A549 (cell line): Measurements from ENCODE around the gene SLC22A31. TPM values are rescaled to one million over a fixed set of nuclear protein-coding genes. Genes with fewer than 3 reads are reported as not detected.
"Not testable (repeated sequence)": the region's sequence is repeated elsewhere in the genome, so short reads cannot be mapped to it uniquely, and the experiment has no call there.

Experiments
- ATAC-seq, 2 experiments: fragments of 200-7000 bp in 1 of 2; fragments of >200 bp in 1 of 2; cut with Nextera tagmentation in 1 of 2; cut with Tn5 transposase in 1 of 2; 3 replicates each; pipeline versions ENCODE4 v1.8.0 to v1.9.1; 2018 to 2020; ENCODE audit warnings: mild to moderate bottlenecking in 1 of 2, moderate library complexity in 1 of 2
- CTCF ChIA-PET: fragments of 300-600 bp; sonication (Branson Sonifier 250); formaldehyde crosslinking; extraction: SDS; loops from one replicate; lab custom pipeline; 2021; ENCODE audit warnings: antibody characterized with exemption, inconsistent platforms; lab: Yijun Ruan, JAX
- POLR2A ChIA-PET: fragments of 350-600 bp; formaldehyde crosslinking; extraction: SDS; loops from one replicate; lab custom pipeline; 2021; ENCODE audit warnings: antibody characterized with exemption, inconsistent platforms; lab: Yijun Ruan, JAX
- DNase-seq, 2 experiments: peaks; one replicate each; pipeline versions ENCODE4 v3.0.0 to v3.0.0-alpha.2; 2011 to 2016; ENCODE audit warnings: low read depth in 1 of 2, low spot score in 1 of 2
- FAIRE-seq: peaks from 2 replicates; lab custom pipeline; 2011; peaks lifted over from hg19 to GRCh38; lab: Jason Lieb, UNC
- H3K27ac ChIP-seq, 2 experiments: fragments of >200 bp; sonication (Bioruptor Twin); formaldehyde crosslinking; 3 replicates each; pipeline ENCODE4 v1.5.1; 2016 to 2017
- H3K4me1 ChIP-seq: fragments of >200 bp; sonication (Bioruptor Twin); formaldehyde crosslinking; 3 replicates; pipeline ENCODE4 v1.6.1; 2016
- H3K4me2 ChIP-seq: fragments of >200 bp; sonication (Bioruptor Twin); formaldehyde crosslinking; 3 replicates; pipeline ENCODE4 v1.6.1; 2016
- H3K4me3 ChIP-seq: fragments of >200 bp; sonication (Bioruptor Twin); formaldehyde crosslinking; 3 replicates; pipeline ENCODE4 v1.5.1; 2016
- H3K9me3 ChIP-seq: fragments of >200 bp; sonication (Bioruptor Twin); formaldehyde crosslinking; 3 replicates; pipeline ENCODE4 v1.6.1; 2016
- BHLHE40 ChIP-seq: IDR thresholded peaks from 2 replicates; pipeline ENCODE4 v1.6.1; 2012; ENCODE audit warnings: low read depth, low read length, inconsistent platforms
- EHMT2 ChIP-seq: fragments of 200-600 bp; sonication (generic); IDR thresholded peaks from 2 replicates; pipeline ENCODE4 v1.6.1; 2016; ENCODE audit warnings: antibody characterized with exemption, low read depth, mild to moderate bottlenecking, moderate library complexity
- ELK1 ChIP-seq: fragments of 150-350 bp; IDR thresholded peaks from 2 replicates; pipeline ENCODE4 v1.6.1; 2014; ENCODE audit warnings: low read depth, mild to moderate bottlenecking, low read length
- HEYL ChIP-seq: fragments of 250-450 bp; sonication (Bioruptor Pico); IDR thresholded peaks from 2 replicates; pipeline ENCODE4 v1.8.0; 2021; ENCODE audit warnings: mild to moderate bottlenecking, moderate library complexity
- HOXB5 ChIP-seq: fragments of 250-450 bp; sonication (Bioruptor Pico); IDR thresholded peaks from 2 replicates; pipeline ENCODE4 v1.5.0; 2020; ENCODE audit warnings: mild to moderate bottlenecking, moderate library complexity
- KDM1A ChIP-seq: fragments of 200-600 bp; sonication (generic); IDR thresholded peaks from 2 replicates; pipeline ENCODE4 v1.6.1; 2016; ENCODE audit warnings: low read depth, mild to moderate bottlenecking
- NPAS2 ChIP-seq: fragments of 250-450 bp; sonication (Bioruptor Pico); IDR thresholded peaks from 2 replicates; pipeline ENCODE4 v1.8.0; 2022; ENCODE audit warnings: mild to moderate bottlenecking, moderate library complexity, borderline replicate concordance
- NR3C1 ChIP-seq: fragments of >200 bp; sonication (Bioruptor Twin); formaldehyde crosslinking; IDR thresholded peaks from 3 replicates; pipeline ENCODE4 v1.6.1; 2017
- POLR2AphosphoS2 ChIP-seq: conservative IDR thresholded peaks from 2 replicates; pipeline ENCODE4 v1.6.1; 2012; ENCODE audit warnings: low read length, improper control_type of control experiment, inconsistent platforms
- RCOR1 ChIP-seq: fragments of 150-350 bp; IDR thresholded peaks from 2 replicates; pipeline ENCODE4 v1.6.1; 2014; ENCODE audit warnings: antibody characterized with exemption, low read length, low read depth
- SMC3 ChIP-seq: fragments of >200 bp; sonication (Bioruptor Twin); formaldehyde crosslinking; IDR thresholded peaks from 3 replicates; pipeline ENCODE4 v1.6.1; 2018; ENCODE audit warnings: inconsistent platforms
- ZNF302 ChIP-seq: fragments of 250-450 bp; sonication (Bioruptor Pico); IDR thresholded peaks from 2 replicates; pipeline ENCODE4 v1.9.0; 2021; ENCODE audit warnings: inconsistent platforms, mild to moderate bottlenecking, moderate library complexity
- ZSCAN20 ChIP-seq: fragments of 250-450 bp; sonication (Bioruptor Pico); IDR thresholded peaks from 2 replicates; pipeline ENCODE4 v1.8.0; 2022; ENCODE audit warnings: mild to moderate bottlenecking, moderate library complexity
- WGBS: methylation state at CpG from one replicate; pipeline ENCODE4 v1.1.6; 2017; ENCODE audit errors: missing lambda C conversion rate; 5-methylcytosine and 5-hydroxymethylcytosine counted together
- polyA minus RNA-seq: library from RNA; depleted of rRNA, polyadenylated mRNA; stranded (reverse); fragments of >200 nt; gene quantifications from 2 replicates; pipeline ENCODE4 v1.2.3, GENCODE V29; 2011; rRNA and poly(A)+ RNA removed
- polyA plus RNA-seq, 4 experiments: library from polyadenylated mRNA; depleted of rRNA in 3 of 4; stranded (reverse); fragments of >200 nt; fragmentation: RNase III in 1 of 4; extraction: RNeasy Plus Mini Kit Qiagen cat#74134 plus additional on column Dnase treatment in 1 of 4; gene quantifications; 2 replicates in 3 of 4; 3 replicates in 1 of 4; pipeline ENCODE4 v1.2.3, GENCODE V29; 2011 to 2017
- TF ChIP-seq, protein P1 (sequence below): fragments of 450-650 bp; IDR thresholded peaks from 2 replicates; pipeline ENCODE4 v1.6.1; 2014; ENCODE audit warnings: antibody characterized with exemption
- TF ChIP-seq, protein P2 (sequence below): IDR thresholded peaks from 2 replicates; pipeline ENCODE4 v1.6.1; 2012

SLC22A31 gene
- 0.36 and 0.42 TPM in 2 replicates for polyA plus RNA-seq (2011; rRNA removed)
- 0.67 and 1.2 TPM in 2 replicates for polyA plus RNA-seq (2012; cell fraction: cytosol; rRNA removed)
- polyA plus RNA-seq (2012; cell fraction: nucleus; rRNA removed): 15.1 and 16.4 TPM in 2 replicates
- polyA plus RNA-seq (2017; fragmentation: RNase III; extraction: RNeasy Plus Mini Kit Qiagen cat#74134 plus additional on column Dnase treatment): 0.77 to 1.1 TPM (median 0.98 TPM) in 3 replicates
- polyA minus RNA-seq: 0.15 TPM in 1 of 2 replicates, not detected in the other

- ChIA-PET CTCF (no interaction called here), POLR2A (no interaction called here)
- FAIRE-seq (no peak), DNase-seq (no peak), ATAC-seq (no peak)
- H3K9me3 ChIP-seq: peaks cover 5% of the 10 kb centered on the region; the same call in 1 of the 3 replicates
- no peak for TF ChIP-seq ZNF302
- TF ChIP-seq, protein P1, sequence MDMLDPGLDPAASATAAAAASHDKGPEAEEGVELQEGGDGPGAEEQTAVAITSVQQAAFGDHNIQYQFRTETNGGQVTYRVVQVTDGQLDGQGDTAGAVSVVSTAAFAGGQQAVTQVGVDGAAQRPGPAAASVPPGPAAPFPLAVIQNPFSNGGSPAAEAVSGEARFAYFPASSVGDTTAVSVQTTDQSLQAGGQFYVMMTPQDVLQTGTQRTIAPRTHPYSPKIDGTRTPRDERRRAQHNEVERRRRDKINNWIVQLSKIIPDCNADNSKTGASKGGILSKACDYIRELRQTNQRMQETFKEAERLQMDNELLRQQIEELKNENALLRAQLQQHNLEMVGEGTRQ: no peak
- TF ChIP-seq ELK1: no peak
- peaks cover 8% of the 10 kb centered on the region for H3K4me1 ChIP-seq
- peak within 1 kb of the TSS; percentile 100 for H3K4me2 ChIP-seq
- peak within 1 kb of the TSS; percentile 36 to 77; a peak in 5 of 6 replicates for H3K27ac ChIP-seq
- H3K4me3 ChIP-seq: peak within 1 kb of the TSS; percentile 62
- WGBS: 62% methylated on average over 25 of the region's 28 CpGs
Measured at GRCh38 chr16:89200124-89200849, at the start of gene SLC22A31. Gene SLC22A31, minus strand, starts transcription at chr16:89200537. Its CDS starts 36 bp downstream, at chr16:89200501.

DNA sequence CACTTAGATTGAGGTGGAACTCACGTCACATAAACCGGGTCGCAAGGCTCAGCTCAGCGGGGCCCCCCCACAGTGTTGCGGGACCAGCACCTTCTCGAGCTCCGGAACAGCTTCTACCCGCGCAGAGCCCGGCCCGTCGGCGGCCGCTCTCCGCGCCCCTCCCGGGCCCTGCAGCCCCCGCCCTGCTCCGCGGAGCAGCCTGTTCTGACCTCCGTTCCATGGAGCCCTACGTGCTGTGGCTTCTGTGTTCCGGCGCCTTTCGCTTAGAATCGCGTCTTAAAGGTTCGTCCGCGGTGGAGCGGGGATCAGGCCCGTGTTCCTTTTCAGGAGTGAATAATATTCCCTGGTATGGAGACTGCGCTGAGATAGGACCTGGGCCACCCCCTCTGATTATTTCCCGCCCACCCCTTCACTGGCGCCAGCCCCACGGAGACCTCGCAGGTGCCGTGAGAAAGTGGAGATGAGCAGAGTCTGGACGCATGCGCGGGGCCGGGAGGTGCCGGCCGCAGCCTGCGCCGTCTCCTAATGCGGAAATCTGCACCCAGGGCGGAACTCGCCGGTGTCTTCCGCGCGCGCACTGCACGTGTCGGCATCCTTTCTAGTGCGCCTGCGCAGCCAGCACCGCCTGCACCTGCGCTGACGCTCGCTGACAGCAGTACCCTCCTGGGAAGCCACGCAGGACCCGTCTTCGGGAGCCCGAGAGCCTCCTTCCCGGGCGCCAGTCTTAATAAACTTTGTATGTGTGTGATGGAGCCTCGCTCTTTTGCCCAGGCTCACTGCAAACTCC lies 48.1 kb upstream of the SLC22A31 start:
- H3K27ac ChIP-seq: peak overlapping the region in 1 of 2 experiments; percentile 92; a peak in 3 of 6 replicates
- WGBS: 82% methylated on average over 58 of the region's 69 CpGs
- peak in 1 of 2 experiments; percentile 3; a peak in 1 of 6 replicates for ATAC-seq
- CTCF ChIA-PET: no interaction called here
- H3K9me3 ChIP-seq: no peaks in the 10 kb centered on the region
- FAIRE-seq: no peak
- DNase-seq: no peak
- H3K4me3 ChIP-seq: peak overlapping the region; percentile 53
- no peak for TF ChIP-seq HEYL (CRISPR knock-in tag)
- no peak for TF ChIP-seq POLR2AphosphoS2
- TF ChIP-seq, protein P2, sequence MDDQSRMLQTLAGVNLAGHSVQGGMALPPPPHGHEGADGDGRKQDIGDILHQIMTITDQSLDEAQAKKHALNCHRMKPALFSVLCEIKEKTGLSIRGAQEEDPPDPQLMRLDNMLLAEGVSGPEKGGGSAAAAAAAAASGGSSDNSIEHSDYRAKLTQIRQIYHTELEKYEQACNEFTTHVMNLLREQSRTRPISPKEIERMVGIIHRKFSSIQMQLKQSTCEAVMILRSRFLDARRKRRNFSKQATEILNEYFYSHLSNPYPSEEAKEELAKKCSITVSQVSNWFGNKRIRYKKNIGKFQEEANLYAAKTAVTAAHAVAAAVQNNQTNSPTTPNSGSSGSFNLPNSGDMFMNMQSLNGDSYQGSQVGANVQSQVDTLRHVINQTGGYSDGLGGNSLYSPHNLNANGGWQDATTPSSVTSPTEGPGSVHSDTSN: no peak
- TF ChIP-seq, protein P1: no peak
- no peak for TF ChIP-seq NPAS2 (CRISPR knock-in tag)
- no peak for TF ChIP-seq RCOR1
- TF ChIP-seq SMC3: no peak
- TF ChIP-seq ZSCAN20 (CRISPR knock-in tag): no peak
- no peak for TF ChIP-seq HOXB5
- no peak for TF ChIP-seq NR3C1
- no peak for TF ChIP-seq EHMT2
- no peak for TF ChIP-seq BHLHE40
- TF ChIP-seq KDM1A: no peak
- H3K4me1 ChIP-seq: no peaks in the 10 kb centered on the region
- peak overlapping the region; percentile 86 for H3K4me2 ChIP-seq
- POLR2A ChIA-PET: interaction anchor here (1.3 kb wide), 1 partner anchor 260 kb away, joined by 4 read pairs; the partner anchor contains the start of gene SPG7

- ChIA-PET CTCF (interaction anchor here (2.4 kb wide), 1 partner anchor 42 kb away, joined by 12 read pairs; no protein-coding TSS in a partner anchor), POLR2A (interaction anchor here (0.6 to 1.3 kb wide), 5 partner anchors 8 to 261 kb away, joined by 3 to 5 read pairs (median 4); partner anchors contain the start of genes SPG7 and ZNF778)
- H3K4me1 ChIP-seq, DNase-seq, H3K9me3 ChIP-seq: not testable (repeated sequence)
- peak overlapping the region; percentile 53 for H3K4me3 ChIP-seq
- H3K27ac ChIP-seq: peak overlapping the region; percentile 40 to 92; a peak in 5 of 6 replicates
- ATAC-seq (peak; percentile 63 to 82), FAIRE-seq (peak; percentile 13)
- WGBS: 1% methylated on average over 21 of the region's 45 CpGs
- H3K4me2 ChIP-seq: peak overlapping the region; percentile 86
Measured at GRCh38 chr16:89247734-89248075, 47.4 kb upstream of the SLC22A31 start.
